Erythroblast (primary cell): Measurements from ENCODE around the gene CDC5L.

ENCODE experiments used
- GATA1 ChIP-seq: IDR thresholded peaks from 2 replicates; pipeline ENCODE4 v1.6.1; 2011; ENCODE audit warnings: low read depth, mild to moderate bottlenecking, control low read depth, low read length, moderate library complexity
- POLR2A ChIP-seq: IDR thresholded peaks from 2 replicates; pipeline ENCODE4 v1.6.1; 2011; ENCODE audit warnings: mild to moderate bottlenecking, low read length

GRCh38 chr6:44441091-44441855 lies 53.8 kb downstream of the CDC5L start:
- TF ChIP-seq POLR2A (no peak), GATA1 (no peak)
